ENCODE results near the gene SVIP. TPM values are rescaled to one million over a fixed set of nuclear protein-coding genes. Genes with fewer than 3 reads are reported as not detected.

SVIP gene
- polyA plus RNA-seq, 1 experiment = 10.3 TPM

DNA sequence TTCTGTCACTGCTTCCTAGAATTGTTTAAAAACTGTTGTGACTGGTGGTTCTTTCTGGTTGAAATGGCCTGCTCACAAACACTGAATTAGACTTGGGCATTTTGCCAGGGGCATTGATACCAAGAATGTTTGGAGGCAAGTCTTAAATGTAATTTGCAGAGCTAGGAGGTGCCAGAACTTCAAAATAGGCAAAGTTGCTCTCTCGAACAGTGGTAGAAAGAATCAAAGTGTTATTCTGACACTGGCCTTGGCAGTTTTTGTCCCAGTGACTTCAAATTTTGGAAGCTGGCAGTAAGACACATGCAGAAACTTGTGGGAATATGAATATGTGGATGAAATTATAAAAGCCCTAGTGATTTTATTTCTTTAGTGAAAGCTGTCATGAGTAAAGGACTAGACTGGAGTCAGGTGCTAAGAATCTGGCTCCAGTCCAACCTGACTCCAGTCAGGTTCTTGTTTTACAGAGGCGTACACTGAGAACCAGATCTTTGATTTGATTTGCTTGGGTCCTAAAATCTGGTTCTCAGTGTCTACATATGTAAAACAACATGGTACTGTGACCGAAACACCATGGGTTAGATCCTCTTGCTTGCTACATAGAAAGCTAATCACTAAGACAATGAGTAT, 20.9 kb downstream of the SVIP start:
- Histone ChIP-seq H3K9me3 (ENCODE audit: control insufficient read depth, insufficient read depth, low read length) (no peaks in the 10 kb centered on the region), H3K4me3 (ENCODE audit: low read depth, low read length) (no peak overlapping the region), H3K27ac (ENCODE audit: low read depth, low read length) (no peak overlapping the region), H3K27me3 (ENCODE audit: control insufficient read depth, insufficient read depth, low read length) (no peaks in the 10 kb centered on the region)
- ChIA-PET POLR2A (no interaction called here), CTCF (interaction anchor here (2.4 kb wide), 1 partner anchor 21 kb away, joined by 9 read pairs; the partner anchor contains the start of gene SVIP)
- no peak for DNase-seq (ENCODE audit: low read depth, low spot score)
- TF ChIP-seq, protein P1, sequence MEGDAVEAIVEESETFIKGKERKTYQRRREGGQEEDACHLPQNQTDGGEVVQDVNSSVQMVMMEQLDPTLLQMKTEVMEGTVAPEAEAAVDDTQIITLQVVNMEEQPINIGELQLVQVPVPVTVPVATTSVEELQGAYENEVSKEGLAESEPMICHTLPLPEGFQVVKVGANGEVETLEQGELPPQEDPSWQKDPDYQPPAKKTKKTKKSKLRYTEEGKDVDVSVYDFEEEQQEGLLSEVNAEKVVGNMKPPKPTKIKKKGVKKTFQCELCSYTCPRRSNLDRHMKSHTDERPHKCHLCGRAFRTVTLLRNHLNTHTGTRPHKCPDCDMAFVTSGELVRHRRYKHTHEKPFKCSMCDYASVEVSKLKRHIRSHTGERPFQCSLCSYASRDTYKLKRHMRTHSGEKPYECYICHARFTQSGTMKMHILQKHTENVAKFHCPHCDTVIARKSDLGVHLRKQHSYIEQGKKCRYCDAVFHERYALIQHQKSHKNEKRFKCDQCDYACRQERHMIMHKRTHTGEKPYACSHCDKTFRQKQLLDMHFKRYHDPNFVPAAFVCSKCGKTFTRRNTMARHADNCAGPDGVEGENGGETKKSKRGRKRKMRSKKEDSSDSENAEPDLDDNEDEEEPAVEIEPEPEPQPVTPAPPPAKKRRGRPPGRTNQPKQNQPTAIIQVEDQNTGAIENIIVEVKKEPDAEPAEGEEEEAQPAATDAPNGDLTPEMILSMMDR (IDR thresholded peaks at IDR 0.05; ENCODE audit: low read depth, low read length) = no peak

DNA sequence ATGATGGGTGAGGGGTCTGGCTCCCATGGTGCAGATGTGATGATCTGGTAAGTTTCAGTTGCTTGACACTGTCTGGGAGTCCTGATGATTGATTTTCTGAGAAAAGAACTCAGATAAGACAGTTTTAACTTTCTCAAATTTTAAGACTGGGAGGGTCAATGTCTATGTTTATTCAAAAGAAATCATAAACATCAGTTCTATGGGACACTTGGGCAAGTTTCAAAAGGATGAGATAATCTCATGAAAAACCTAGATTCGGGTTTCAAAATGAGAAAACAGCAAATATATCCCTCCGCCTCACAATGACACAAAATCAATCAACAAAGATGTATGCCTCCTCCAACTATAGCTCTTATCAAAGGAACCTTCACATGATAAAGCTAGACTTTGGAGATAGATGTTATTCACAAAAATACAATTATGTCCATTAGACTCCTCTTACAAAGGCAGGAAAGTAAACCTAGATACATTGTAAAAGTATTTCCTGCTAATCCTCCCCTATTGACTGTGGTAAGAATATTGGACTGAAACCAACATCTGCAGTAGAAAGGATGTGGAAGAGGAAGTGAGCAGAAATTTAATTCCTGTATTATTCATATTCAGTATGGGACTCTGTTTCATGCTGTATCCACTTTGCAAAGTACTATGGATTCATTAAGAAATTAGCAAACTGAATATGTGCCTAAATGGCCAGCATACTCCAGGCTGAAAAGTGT, 21.6 kb downstream of the SVIP start:
- DNase-seq (ENCODE audit: low read depth, low spot score) = no peak
- H3K4me3 ChIP-seq (ENCODE audit: low read depth, low read length) = no peak overlapping the region
- ChIA-PET CTCF (interaction anchor here (1.3 to 2.4 kb wide), 2 partner anchors 20 to 22 kb away, joined by 9 read pairs; partner anchors contain the start of gene SVIP), POLR2A (no interaction called here)
- no peaks in the 10 kb centered on the region for H3K9me3 ChIP-seq (ENCODE audit: control insufficient read depth, insufficient read depth, low read length)
- TF ChIP-seq, protein P1 (IDR thresholded peaks at IDR 0.05; ENCODE audit: low read depth, low read length) = no peak
- H3K27ac ChIP-seq (ENCODE audit: low read depth, low read length) = no peak overlapping the region
- no peaks in the 10 kb centered on the region for H3K27me3 ChIP-seq (ENCODE audit: control insufficient read depth, insufficient read depth, low read length)

DNA sequence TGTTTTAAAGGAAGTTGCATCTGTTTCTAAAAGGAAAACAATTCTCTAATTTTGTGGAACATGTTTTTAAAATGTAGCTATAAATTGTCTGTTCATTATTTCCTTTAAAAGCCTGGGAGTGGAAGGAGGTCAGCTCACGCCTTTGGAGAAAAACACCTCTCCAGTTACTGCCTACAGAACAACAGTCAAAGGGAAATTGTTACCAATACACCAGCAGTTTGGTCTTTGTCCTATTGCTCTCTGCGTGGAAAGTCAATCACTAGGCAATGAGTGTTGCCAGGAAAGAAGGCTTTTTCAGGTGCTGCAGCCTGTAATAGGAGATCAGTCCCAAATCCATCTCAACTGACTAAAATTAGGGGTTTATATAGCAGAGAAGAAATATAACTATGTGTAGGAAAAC, 22.2 kb downstream of the SVIP start:
- CTCF ChIA-PET = interaction anchor here (1.3 kb wide), 1 partner anchor 20 kb away, joined by 9 read pairs; no protein-coding TSS in a partner anchor
- no peaks in the 10 kb centered on the region for H3K27me3 ChIP-seq (ENCODE audit: control insufficient read depth, insufficient read depth, low read length)
- H3K27ac ChIP-seq (ENCODE audit: low read depth, low read length) = no peak overlapping the region
- no peak for DNase-seq (ENCODE audit: low read depth, low spot score)
- POLR2A ChIA-PET = no interaction called here
- no peak overlapping the region for H3K4me3 ChIP-seq (ENCODE audit: low read depth, low read length)
- TF ChIP-seq, protein P1 (IDR thresholded peaks at IDR 0.05; ENCODE audit: low read depth, low read length) = no peak
- H3K9me3 ChIP-seq (ENCODE audit: control insufficient read depth, insufficient read depth, low read length) = no peaks in the 10 kb centered on the region

DNA sequence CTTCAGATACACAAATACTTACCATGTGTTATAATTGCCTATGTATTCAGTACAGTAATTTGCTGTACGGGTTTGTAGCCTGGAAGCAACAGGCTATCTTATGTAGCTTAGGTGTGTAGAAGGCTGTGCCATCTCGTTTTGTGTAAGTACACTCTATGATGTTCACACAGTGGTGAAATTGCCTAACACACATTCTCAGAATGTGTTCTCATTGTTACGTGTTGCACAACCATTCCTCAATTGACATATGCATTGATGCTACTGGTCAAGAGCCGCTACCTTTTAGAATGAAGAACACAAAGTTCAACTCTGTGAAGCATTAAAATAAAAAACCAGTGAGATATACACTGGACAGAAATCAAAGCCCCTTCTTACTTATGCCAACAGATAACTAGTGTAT, 26.7 kb downstream of the SVIP start:
- Histone ChIP-seq H3K4me3 (ENCODE audit: low read depth, low read length) (no peak overlapping the region), H3K9me3 (ENCODE audit: control insufficient read depth, insufficient read depth, low read length) (no peaks in the 10 kb centered on the region), H3K27ac (ENCODE audit: low read depth, low read length) (no peak overlapping the region), H3K27me3 (ENCODE audit: control insufficient read depth, insufficient read depth, low read length) (no peaks in the 10 kb centered on the region)
- ChIA-PET POLR2A (no interaction called here), CTCF (no interaction called here)
- TF ChIP-seq, protein P1 (IDR thresholded peaks at IDR 0.05; ENCODE audit: low read depth, low read length) = no peak
- no peak for DNase-seq (ENCODE audit: low read depth, low spot score)

DNA sequence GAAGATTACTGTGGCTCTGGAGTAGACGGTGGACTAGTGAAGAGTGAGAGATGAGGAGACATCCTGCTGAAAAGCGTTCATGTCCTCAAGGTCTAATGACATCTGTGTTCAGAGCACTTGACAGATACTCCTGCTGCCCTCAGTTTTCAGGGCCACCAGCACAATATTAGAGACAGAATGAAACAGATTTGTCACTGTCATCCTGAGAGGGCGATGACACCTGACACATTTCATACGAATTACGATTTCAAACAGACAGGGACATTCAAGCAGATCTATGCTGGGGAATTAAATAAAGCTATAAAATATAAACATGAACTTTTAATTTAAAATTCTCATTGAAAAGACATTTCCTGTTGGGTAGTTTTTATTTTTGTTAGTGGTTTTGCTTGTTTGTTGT, 29.1 kb downstream of the SVIP start:
- no peak for DNase-seq (ENCODE audit: low read depth, low spot score)
- ChIA-PET CTCF (interaction anchor here (1.9 kb wide), 1 partner anchor 13 kb away, joined by 15 read pairs; no protein-coding TSS in a partner anchor), POLR2A (no interaction called here)
- no peak overlapping the region for H3K27ac ChIP-seq (ENCODE audit: low read depth, low read length)
- no peaks in the 10 kb centered on the region for H3K9me3 ChIP-seq (ENCODE audit: control insufficient read depth, insufficient read depth, low read length)
- TF ChIP-seq, protein P1 (IDR thresholded peaks at IDR 0.05; ENCODE audit: low read depth, low read length) = no peak
- H3K4me3 ChIP-seq (ENCODE audit: low read depth, low read length) = no peak overlapping the region
- no peaks in the 10 kb centered on the region for H3K27me3 ChIP-seq (ENCODE audit: control insufficient read depth, insufficient read depth, low read length)

Data from AG04450 (cell line).